ENCODE results near the gene ZNF862.

GRCh38 chr7:149802966-149803365, 35.2 kb upstream of the ZNF862 start:
- TF ChIP-seq, protein P1, sequence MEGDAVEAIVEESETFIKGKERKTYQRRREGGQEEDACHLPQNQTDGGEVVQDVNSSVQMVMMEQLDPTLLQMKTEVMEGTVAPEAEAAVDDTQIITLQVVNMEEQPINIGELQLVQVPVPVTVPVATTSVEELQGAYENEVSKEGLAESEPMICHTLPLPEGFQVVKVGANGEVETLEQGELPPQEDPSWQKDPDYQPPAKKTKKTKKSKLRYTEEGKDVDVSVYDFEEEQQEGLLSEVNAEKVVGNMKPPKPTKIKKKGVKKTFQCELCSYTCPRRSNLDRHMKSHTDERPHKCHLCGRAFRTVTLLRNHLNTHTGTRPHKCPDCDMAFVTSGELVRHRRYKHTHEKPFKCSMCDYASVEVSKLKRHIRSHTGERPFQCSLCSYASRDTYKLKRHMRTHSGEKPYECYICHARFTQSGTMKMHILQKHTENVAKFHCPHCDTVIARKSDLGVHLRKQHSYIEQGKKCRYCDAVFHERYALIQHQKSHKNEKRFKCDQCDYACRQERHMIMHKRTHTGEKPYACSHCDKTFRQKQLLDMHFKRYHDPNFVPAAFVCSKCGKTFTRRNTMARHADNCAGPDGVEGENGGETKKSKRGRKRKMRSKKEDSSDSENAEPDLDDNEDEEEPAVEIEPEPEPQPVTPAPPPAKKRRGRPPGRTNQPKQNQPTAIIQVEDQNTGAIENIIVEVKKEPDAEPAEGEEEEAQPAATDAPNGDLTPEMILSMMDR (CRISPR knock-in tag; IDR thresholded peaks at IDR 0.05), result no peak
- TF ChIP-seq TBP (CRISPR knock-in tag; IDR thresholded peaks at IDR 0.05) (no peak), NR2F1 (CRISPR knock-in tag; IDR thresholded peaks at IDR 0.05) (no peak), MYC (CRISPR knock-in tag; IDR thresholded peaks at IDR 0.05; ENCODE audit: borderline replicate concordance) (no peak), CAMTA2 (CRISPR knock-in tag; IDR thresholded peaks at IDR 0.05; ENCODE audit: borderline replicate concordance) (no peak), ATAD3A (CRISPR knock-in tag; IDR thresholded peaks at IDR 0.05) (no peak), ZNF329 (CRISPR knock-in tag; IDR thresholded peaks at IDR 0.05; ENCODE audit: low read depth) (no peak), KLF12 (CRISPR knock-in tag; IDR thresholded peaks at IDR 0.05; ENCODE audit: borderline replicate concordance) (no peak), MXI1 (IDR thresholded peaks at IDR 0.05; ENCODE audit: borderline replicate concordance, low read depth, low read length) (no peak), CEBPB (IDR thresholded peaks at IDR 0.05; ENCODE audit: borderline replicate concordance, low read depth, low read length) (no peak), CBX5 (CRISPR knock-in tag; IDR thresholded peaks at IDR 0.05; ENCODE audit: borderline replicate concordance) (no peak), REXO4 (CRISPR knock-in tag; IDR thresholded peaks at IDR 0.05; ENCODE audit: borderline replicate concordance) (no peak)
- TF ChIP-seq, protein P2, sequence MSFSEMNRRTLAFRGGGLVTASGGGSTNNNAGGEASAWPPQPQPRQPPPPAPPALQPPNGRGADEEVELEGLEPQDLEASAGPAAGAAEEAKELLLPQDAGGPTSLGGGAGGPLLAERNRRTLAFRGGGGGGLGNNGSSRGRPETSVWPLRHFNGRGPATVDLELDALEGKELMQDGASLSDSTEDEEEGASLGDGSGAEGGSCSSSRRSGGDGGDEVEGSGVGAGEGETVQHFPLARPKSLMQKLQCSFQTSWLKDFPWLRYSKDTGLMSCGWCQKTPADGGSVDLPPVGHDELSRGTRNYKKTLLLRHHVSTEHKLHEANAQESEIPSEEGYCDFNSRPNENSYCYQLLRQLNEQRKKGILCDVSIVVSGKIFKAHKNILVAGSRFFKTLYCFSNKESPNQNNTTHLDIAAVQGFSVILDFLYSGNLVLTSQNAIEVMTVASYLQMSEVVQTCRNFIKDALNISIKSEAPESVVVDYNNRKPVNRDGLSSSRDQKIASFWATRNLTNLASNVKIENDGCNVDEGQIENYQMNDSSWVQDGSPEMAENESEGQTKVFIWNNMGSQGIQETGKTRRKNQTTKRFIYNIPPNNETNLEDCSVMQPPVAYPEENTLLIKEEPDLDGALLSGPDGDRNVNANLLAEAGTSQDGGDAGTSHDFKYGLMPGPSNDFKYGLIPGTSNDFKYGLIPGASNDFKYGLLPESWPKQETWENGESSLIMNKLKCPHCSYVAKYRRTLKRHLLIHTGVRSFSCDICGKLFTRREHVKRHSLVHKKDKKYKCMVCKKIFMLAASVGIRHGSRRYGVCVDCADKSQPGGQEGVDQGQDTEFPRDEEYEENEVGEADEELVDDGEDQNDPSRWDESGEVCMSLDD (CRISPR knock-in tag; IDR thresholded peaks at IDR 0.05; ENCODE audit: borderline replicate concordance), result no peak
- TF ChIP-seq, protein P3, sequence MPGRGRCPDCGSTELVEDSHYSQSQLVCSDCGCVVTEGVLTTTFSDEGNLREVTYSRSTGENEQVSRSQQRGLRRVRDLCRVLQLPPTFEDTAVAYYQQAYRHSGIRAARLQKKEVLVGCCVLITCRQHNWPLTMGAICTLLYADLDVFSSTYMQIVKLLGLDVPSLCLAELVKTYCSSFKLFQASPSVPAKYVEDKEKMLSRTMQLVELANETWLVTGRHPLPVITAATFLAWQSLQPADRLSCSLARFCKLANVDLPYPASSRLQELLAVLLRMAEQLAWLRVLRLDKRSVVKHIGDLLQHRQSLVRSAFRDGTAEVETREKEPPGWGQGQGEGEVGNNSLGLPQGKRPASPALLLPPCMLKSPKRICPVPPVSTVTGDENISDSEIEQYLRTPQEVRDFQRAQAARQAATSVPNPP (CRISPR knock-in tag; IDR thresholded peaks at IDR 0.05), result no peak
